Endothelial cell of umbilical vein (primary cell): ENCODE data around the gene METTL6. TPM values are rescaled to one million over a fixed set of nuclear protein-coding genes. Genes with fewer than 3 reads are reported as not detected.

Experiments
- BruUV-seq: library from RNA; stranded (reverse); fragments of 400-500 nt; replicated peaks from 2 replicates; lab custom pipeline; 2021; lab: Mats Ljungman, UMichigan
- CTCF ChIA-PET: fragments of 300-600, 350-600 bp; sonication (Branson Sonifier 250); formaldehyde crosslinking; loops from one replicate; lab custom pipeline; 2021; ENCODE audit warnings: antibody characterized with exemption, inconsistent platforms; lab: Charles Lee
- POLR2A ChIA-PET: fragments of 300-600, 350-600 bp; sonication (Branson Sonifier 250); formaldehyde crosslinking; loops from one replicate; lab custom pipeline; 2021; ENCODE audit warnings: antibody characterized with exemption, inconsistent platforms; lab: Charles Lee
- DNase-seq: peaks from one replicate; pipeline ENCODE4 v3.0.0-alpha.2; 2011; ENCODE audit warnings: low read depth, low spot score
- FAIRE-seq: peaks from 2 replicates; lab custom pipeline; 2011; peaks lifted over from hg19 to GRCh38; lab: Jason Lieb, UNC
- H2AFZ ChIP-seq: 2 replicates; pipeline ENCODE4 v1.6.0; 2012; ENCODE audit warnings: low read depth, low read length, control low read depth, inconsistent platforms
- H3K27ac ChIP-seq: 2 replicates; pipeline ENCODE4 v1.5.1; 2011; ENCODE audit warnings: low read depth, mild to moderate bottlenecking, control low read depth, low read length, moderate library complexity; ENCODE audit not compliant: insufficient read depth
- H3K27me3 ChIP-seq, 2 experiments: 2 replicates each; pipeline versions ENCODE4 v1.6.0 to v1.6.1; 2011; ENCODE audit warnings: low read length in 2 of 2, mixed read lengths in 1 of 2; ENCODE audit not compliant: control insufficient read depth in 2 of 2, insufficient read depth in 2 of 2
- H3K36me3 ChIP-seq, 2 experiments: 2 replicates in 1 of 2; 3 replicates in 1 of 2; pipeline ENCODE4 v1.5.1; 2011; ENCODE audit warnings: low read length in 2 of 2, mild to moderate bottlenecking in 1 of 2, moderate library complexity in 1 of 2; ENCODE audit not compliant: control insufficient read depth in 2 of 2, insufficient read depth in 2 of 2; ENCODE audit errors: extremely low read depth in 1 of 2
- H3K4me1 ChIP-seq: 3 replicates; pipeline ENCODE4 v1.5.1; 2011; ENCODE audit warnings: mild to moderate bottlenecking, low read length; ENCODE audit not compliant: control insufficient read depth, insufficient read depth; ENCODE audit errors: extremely low read depth
- H3K4me2 ChIP-seq: 2 replicates; pipeline ENCODE4 v1.6.1; 2011; ENCODE audit warnings: low read length, control low read depth, mixed read lengths; ENCODE audit not compliant: insufficient read depth
- H3K4me3 ChIP-seq, 3 experiments: fragments of 200-600 bp in 1 of 3; sonication (generic), shearing (Covaris generic) in 1 of 3; replicated peaks in 1 of 3; 2 replicates each; pipeline ENCODE4 v1.5.1; 2011 to 2016; ENCODE audit warnings: control low read depth in 3 of 3, low read length in 3 of 3, mild to moderate bottlenecking in 2 of 3, inconsistent platforms in 1 of 3, low read depth in 1 of 3, moderate library complexity in 1 of 3; ENCODE audit not compliant: insufficient read depth in 1 of 3
- H3K79me2 ChIP-seq: 2 replicates; pipeline ENCODE4 v1.6.0; 2012; ENCODE audit warnings: low read length, inconsistent platforms; ENCODE audit not compliant: control insufficient read depth, insufficient read depth
- H3K9ac ChIP-seq: replicated peaks from 2 replicates; pipeline ENCODE3; 2011; ENCODE audit warnings: low read length, control low read depth; ENCODE audit not compliant: insufficient read depth; ENCODE audit errors: extremely low read depth
- H3K9me1 ChIP-seq: replicated peaks from 3 replicates; pipeline ENCODE4 v1.6.0; 2011; ENCODE audit warnings: mild to moderate bottlenecking, low read length; ENCODE audit not compliant: control insufficient read depth, insufficient read depth; ENCODE audit errors: extremely low read depth
- H3K9me3 ChIP-seq: replicated peaks from 2 replicates; pipeline ENCODE4 v1.5.1; 2012; ENCODE audit warnings: low read length, inconsistent platforms; ENCODE audit not compliant: control insufficient read depth, insufficient read depth
- H4K20me1 ChIP-seq: replicated peaks from 2 replicates; pipeline ENCODE3; 2011; ENCODE audit warnings: mild to moderate bottlenecking, low read length; ENCODE audit not compliant: control insufficient read depth, insufficient read depth; ENCODE audit errors: extremely low read depth
- CTCF ChIP-seq, 2 donors: IDR thresholded peaks; 1 replicate in 1 of 2; 2 replicates in 1 of 2; pipeline ENCODE4 v1.5.1; 2011; ENCODE audit warnings: low read length in 2 of 2, mild to moderate bottlenecking in 2 of 2, moderate library complexity in 2 of 2, control low read depth in 1 of 2, inconsistent platforms in 1 of 2, low read depth in 1 of 2; ENCODE audit not compliant: insufficient read depth in 1 of 2; ENCODE audit errors: extremely low read depth in 1 of 2
- EZH2 ChIP-seq: IDR thresholded peaks from 2 replicates; pipeline ENCODE4 v1.6.1; 2012; ENCODE audit warnings: borderline replicate concordance, low read depth, mild to moderate bottlenecking, moderate library complexity, low read length, inconsistent platforms; ENCODE audit not compliant: severe bottlenecking
- FOS ChIP-seq: IDR thresholded peaks from 2 replicates; pipeline ENCODE4 v1.6.1; 2011; ENCODE audit warnings: mild to moderate bottlenecking, low read length, moderate library complexity, borderline replicate concordance; ENCODE audit not compliant: insufficient read depth
- GATA2 ChIP-seq: IDR thresholded peaks from 2 replicates; pipeline ENCODE4 v1.7.0; 2011; ENCODE audit warnings: low read depth, mild to moderate bottlenecking, moderate library complexity, mixed read lengths, low read length; ENCODE audit not compliant: insufficient read length, insufficient read depth
- JUN ChIP-seq: IDR thresholded peaks from 2 replicates; pipeline ENCODE4 v1.6.1; 2011; ENCODE audit warnings: borderline replicate concordance, low read depth; ENCODE audit not compliant: insufficient read length, insufficient read depth
- MAX ChIP-seq: IDR thresholded peaks from 2 replicates; pipeline ENCODE4 v1.6.1; 2011; ENCODE audit not compliant: insufficient read depth, insufficient read length
- MYC ChIP-seq: IDR thresholded peaks from one replicate; pipeline ENCODE4 v1.6.1; 2011; ENCODE audit warnings: mild to moderate bottlenecking, low read depth, low read length
- POLR2A ChIP-seq: IDR thresholded peaks from 2 replicates; pipeline ENCODE4 v1.6.1; 2012; ENCODE audit warnings: low read depth, mild to moderate bottlenecking, control low read depth, low read length
- POLR2AphosphoS5 ChIP-seq: IDR thresholded peaks from 2 replicates; pipeline ENCODE4 v1.6.1; 2012; ENCODE audit warnings: low read depth, mild to moderate bottlenecking, control low read depth, low read length, moderate library complexity; ENCODE audit not compliant: insufficient read depth
- dilution Hi-C: fragments of 300-500 bp; cut with MboI; formaldehyde crosslinking; loops from one replicate; pipeline ENCODE4 v1.15.0; 2019; ENCODE audit warnings: low sequenced_read_pairs; ENCODE audit not compliant: extremely low pct_ligation_motif_present
- intact Hi-C: fragments of 100-400 bp; cut with micrococcal nuclease; formaldehyde crosslinking; loops from one replicate; pipeline ENCODE4 v1.10.0; 2022
- polyA plus RNA-seq, 4 experiments: library from polyadenylated mRNA; depleted of rRNA in 3 of 4; stranded (reverse) in 3 of 4; unstranded in 1 of 4; fragments of >200 nt; gene quantifications; 2 replicates each; pipeline versions ENCODE4 v1.2.1 to v1.2.3, GENCODE V29; 2011 to 2012; ENCODE audit warnings: missing spikeins in 1 of 4
- total RNA-seq: library from RNA; stranded (reverse); gene quantifications from 2 replicates; pipeline ENCODE4 v1.2.3, GENCODE V29; 2021

Gene METTL6
- total and polyA plus RNA-seq, 2 donors (not counting 3 experiments of a cell fraction or from before 2014, with no cell fraction given) = 12.7 to 19.5 TPM

- H3K4me1 ChIP-seq = peaks cover 2% of the 10 kb centered on the region
- H3K9ac ChIP-seq = no peak overlapping the region
- H2AFZ ChIP-seq = no peak overlapping the region
- H3K27me3 ChIP-seq = no peaks in the 10 kb centered on the region
- H3K4me2 ChIP-seq = no peak overlapping the region
- dilution Hi-C loops = no loop called here
- DNase-seq (no peak), FAIRE-seq (no peak)
- H3K27ac ChIP-seq = no peak overlapping the region
- no peak overlapping the region for H3K4me3 ChIP-seq
- H3K9me3 ChIP-seq = no peaks in the 10 kb centered on the region
- H3K9me1 ChIP-seq = no peaks in the 10 kb centered on the region
- TF ChIP-seq JUN = no peak
- TF ChIP-seq GATA2 = no peak
- no peak for TF ChIP-seq POLR2AphosphoS5
- no peak for TF ChIP-seq MAX
- no peak for TF ChIP-seq FOS
- TF ChIP-seq MYC = no peak
- TF ChIP-seq CTCF (IDR thresholded peaks at IDR 0.05; ENCODE audit: extremely low read depth in 1 of 2, insufficient read depth in 1 of 2, low read depth in 1 of 2, low read length in 2 of 2) = no peak
- TF ChIP-seq POLR2A = no peak
- TF ChIP-seq EZH2 = no peak
- intact Hi-C loops = no loop called here
- CTCF ChIA-PET = interaction anchor here (1.3 to 2.9 kb wide), 2 partner anchors 11 to 107 kb away, joined by 3 to 17 read pairs; no protein-coding TSS in a partner anchor
- POLR2A ChIA-PET = no interaction called here
- H3K36me3 ChIP-seq = no peaks in the 10 kb centered on the region
- BruUV-seq = no TSS peak
- H3K79me2 ChIP-seq = no peaks in the 10 kb centered on the region
- H4K20me1 ChIP-seq = no peaks in the 10 kb centered on the region
These were observed 51.8 kb downstream of the METTL6 start for GRCh38 chr3:15375461-15376000.
